OCI-LY3 (cell line): ENCODE measurements around the gene CLEC20A.

Experiments used
- EZH2phosphoT487 ChIP-seq: fragments of 200-600 bp; shearing (Covaris generic); IDR thresholded peaks from 2 replicates; pipeline ENCODE4 v1.6.1; 2018; ENCODE audit warnings: antibody characterized with exemption, mixed run types, low read depth
- TF ChIP-seq, protein P1 (sequence below): fragments of 200-600, 300-600 bp; sonication (generic); IDR thresholded peaks from 2 replicates; pipeline ENCODE4 v1.5.1; 2014; ENCODE audit warnings: antibody characterized with exemption, low read length, low read depth

DNA sequence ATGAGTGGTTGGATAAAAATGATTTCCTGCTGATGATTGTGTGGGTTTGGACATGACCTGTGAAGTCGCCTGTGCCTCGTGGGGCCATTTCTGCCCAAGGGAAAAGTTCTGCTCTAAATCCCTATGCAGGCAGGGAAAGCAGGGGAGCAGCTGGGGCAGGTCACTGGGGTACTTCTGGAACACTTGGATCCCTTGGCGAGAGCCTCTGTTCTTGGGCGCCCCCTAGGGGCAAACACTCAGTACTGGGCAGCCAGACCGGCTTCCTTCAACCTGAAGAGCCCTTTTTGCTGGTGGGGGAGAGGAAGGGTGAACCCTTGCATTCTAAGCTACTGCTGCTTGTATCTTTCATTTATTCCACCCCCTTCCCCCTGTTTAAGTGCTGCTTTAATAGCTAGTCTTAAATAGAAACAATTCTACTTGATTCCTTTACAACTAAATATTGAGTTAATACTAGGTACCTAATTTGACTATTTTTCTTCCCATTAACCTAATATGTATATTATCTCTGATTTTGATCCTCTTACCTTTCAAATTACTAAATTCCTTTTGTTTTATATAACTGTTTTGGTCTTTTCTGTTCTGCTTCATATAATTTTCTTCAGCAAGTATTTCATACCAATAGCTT is 5.1 kb upstream of the CLEC20A start:
- TF ChIP-seq, protein P1, sequence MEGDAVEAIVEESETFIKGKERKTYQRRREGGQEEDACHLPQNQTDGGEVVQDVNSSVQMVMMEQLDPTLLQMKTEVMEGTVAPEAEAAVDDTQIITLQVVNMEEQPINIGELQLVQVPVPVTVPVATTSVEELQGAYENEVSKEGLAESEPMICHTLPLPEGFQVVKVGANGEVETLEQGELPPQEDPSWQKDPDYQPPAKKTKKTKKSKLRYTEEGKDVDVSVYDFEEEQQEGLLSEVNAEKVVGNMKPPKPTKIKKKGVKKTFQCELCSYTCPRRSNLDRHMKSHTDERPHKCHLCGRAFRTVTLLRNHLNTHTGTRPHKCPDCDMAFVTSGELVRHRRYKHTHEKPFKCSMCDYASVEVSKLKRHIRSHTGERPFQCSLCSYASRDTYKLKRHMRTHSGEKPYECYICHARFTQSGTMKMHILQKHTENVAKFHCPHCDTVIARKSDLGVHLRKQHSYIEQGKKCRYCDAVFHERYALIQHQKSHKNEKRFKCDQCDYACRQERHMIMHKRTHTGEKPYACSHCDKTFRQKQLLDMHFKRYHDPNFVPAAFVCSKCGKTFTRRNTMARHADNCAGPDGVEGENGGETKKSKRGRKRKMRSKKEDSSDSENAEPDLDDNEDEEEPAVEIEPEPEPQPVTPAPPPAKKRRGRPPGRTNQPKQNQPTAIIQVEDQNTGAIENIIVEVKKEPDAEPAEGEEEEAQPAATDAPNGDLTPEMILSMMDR, result peak; percentile 94
- TF ChIP-seq EZH2phosphoT487, result no peak
